ENCODE results near the gene TFAP2E. TPM values are rescaled to one million over a fixed set of nuclear protein-coding genes. Genes with fewer than 3 reads are reported as not detected.
A peak's percentile ranks its signal among the peaks of the same experiment; 100 is the strongest.

Gene TFAP2E
- total RNA-seq (10 to 100 TPM in 1 of 5 donors, 1 to 10 TPM in 2, not detected in 2; 1.8 to 44.3 (median 7.0) TPM), polyA plus RNA-seq (1 to 10 TPM in 1 of 3 donors, under 1 TPM in 1, not detected in 1; 0.37 to 1.3 TPM)
- long read RNA-seq, donor 1, partial matches to known transcripts: 75 of 75 reads
- long read RNA-seq, donor 1, other reads (novel, unspliced or antisense): 0 of 75 reads
- long read RNA-seq, donor 2: 0 reads
- long read RNA-seq, donor 3: 0 reads
- long read RNA-seq, donor 4: 0 reads
- long read RNA-seq, donor 5, partial matches to known transcripts: 90 of 90 reads
- long read RNA-seq, donor 5, other reads (novel, unspliced or antisense): 0 of 90 reads
- long read RNA-seq, donor 6: 0 reads
- long read RNA-seq, donor 7: 0 reads
- long read RNA-seq, donor 8: 0 reads
- long read RNA-seq, donor 9, partial matches to known transcripts: 83 of 83 reads
- long read RNA-seq, donor 9, other reads (novel, unspliced or antisense): 0 of 83 reads
- long read RNA-seq, donor 10: 0 reads

GRCh38 chr1:35573198-35574124 lies at the start of gene TFAP2E:
Gene TFAP2E (plus strand): TSS chr1:35573314. CDS start chr1:35573578, 264 bp downstream.
- H3K9me3 ChIP-seq: no peaks in the 10 kb centered on the region
- H3K4me1 ChIP-seq: peaks cover 28 to 53% (median 42%) of the 10 kb centered on the region in 4 donors
- TF ChIP-seq CTCF (IDR thresholded peaks at IDR 0.05) (no peak), POLR2A (IDR thresholded peaks at IDR 0.05) (peak in 1 of 4 donors; percentile 28), POLR2AphosphoS5 (IDR thresholded peaks at IDR 0.05) (peak in 1 of 3 donors; percentile 42)
- H3K4me3 ChIP-seq: peak within 1 kb of the TSS; percentile 48 to 63 (median 50)
- 1 to 22% (median 7%) methylated on average over 54 to 95 of the region's 95 CpGs for WGBS, 5 donors
- H3K27me3 ChIP-seq: peaks cover 0 to 93% (median 37%) of the 10 kb centered on the region in 3 donors
- intact Hi-C loops (cut with DNase I; ENCODE audit: low total_unique reads): loop anchor here (5.0 to 10.0 kb wide), 2 partner anchors 154 to 201 kb away; no protein-coding TSS in a partner anchor
- H3K36me3 ChIP-seq: no peaks in the 10 kb centered on the region
- H3K27ac ChIP-seq: peak within 1 kb of the TSS in 1 of 5 donors; percentile 13
- peak; percentile 71 to 80 for DNase-seq

GRCh38 chr1:35524106-35524505 lies 49.0 kb upstream of the TFAP2E start:
- DNase-seq: peak in 1 of 2 donors; percentile 73
- Histone ChIP-seq H3K36me3 (no peaks in the 10 kb centered on the region), H3K4me1 (peaks cover 0 to 9% (median 3%) of the 10 kb centered on the region in 4 donors), H3K27ac (peak overlapping the region in 1 of 5 donors; percentile 4), H3K9me3 (no peaks in the 10 kb centered on the region), H3K4me3 (no peak overlapping the region), H3K27me3 (no peaks in the 10 kb centered on the region)
- intact Hi-C loops (cut with DNase I; ENCODE audit: low total_unique reads): no loop called here
- 38 to 59% (median 52%) methylated on average over 2 of the region's 2 CpGs for WGBS, 5 donors
- TF ChIP-seq CTCF (IDR thresholded peaks at IDR 0.05) (no peak), POLR2AphosphoS5 (IDR thresholded peaks at IDR 0.05) (no peak), POLR2A (IDR thresholded peaks at IDR 0.05) (no peak), EP300 (IDR thresholded peaks at IDR 0.05) (no peak)

GRCh38 chr1:35530168-35530567 lies 42.9 kb upstream of the TFAP2E start:
- Histone ChIP-seq H3K4me3 (no peak overlapping the region), H3K4me1 (peaks cover 0 to 21% (median 13%) of the 10 kb centered on the region in 4 donors), H3K9me3 (peaks cover 0 to 3% (median 1%) of the 10 kb centered on the region in 4 donors), H3K27me3 (no peaks in the 10 kb centered on the region), H3K27ac (no peak overlapping the region), H3K36me3 (peaks cover 8 to 26% (median 13%) of the 10 kb centered on the region in 4 donors)
- WGBS, 5 donors: 77 to 79% (median 79%) methylated on average over 5 of the region's 5 CpGs
- TF ChIP-seq EP300 (IDR thresholded peaks at IDR 0.05) (no peak), POLR2A (IDR thresholded peaks at IDR 0.05) (no peak), CTCF (IDR thresholded peaks at IDR 0.05) (no peak), POLR2AphosphoS5 (IDR thresholded peaks at IDR 0.05) (no peak)
- no peak for DNase-seq
- intact Hi-C loops (cut with DNase I; ENCODE audit: low total_unique reads): no loop called here

- intact Hi-C loops (cut with DNase I; ENCODE audit: low total_unique reads): no loop called here
- H3K9me3 ChIP-seq: peaks cover 0 to 3% (median 1%) of the 10 kb centered on the region in 4 donors
- no peak overlapping the region for H3K27ac ChIP-seq
- no peaks in the 10 kb centered on the region for H3K27me3 ChIP-seq
- peaks cover 0 to 21% (median 13%) of the 10 kb centered on the region in 4 donors for H3K4me1 ChIP-seq
- no peak for TF ChIP-seq EP300 (IDR thresholded peaks at IDR 0.05)
- TF ChIP-seq POLR2A (IDR thresholded peaks at IDR 0.05): no peak
- no peak for TF ChIP-seq POLR2AphosphoS5 (IDR thresholded peaks at IDR 0.05)
- TF ChIP-seq CTCF (IDR thresholded peaks at IDR 0.05): no peak
- 86 to 100% (median 98%) methylated on average over 2 of the region's 2 CpGs for WGBS, 5 donors
- H3K36me3 ChIP-seq: peaks cover 8 to 26% (median 13%) of the 10 kb centered on the region in 4 donors
- no peak for DNase-seq
- no peak overlapping the region for H3K4me3 ChIP-seq
Observed at GRCh38 chr1:35530946-35531345, 42.2 kb upstream of the TFAP2E start.

Measured in stomach (tissue), 19 donors.